ENCODE results near the gene TOX2. TPM values are rescaled to one million over a fixed set of nuclear protein-coding genes. Genes with fewer than 3 reads are reported as not detected.

TOX2 gene
- total and polyA plus RNA-seq, 7 donors = 0.06 to 0.53 (median 0.38) TPM

- Histone ChIP-seq H3K4me1 (no peaks in the 10 kb centered on the region), H3K27ac (no peak overlapping the region)
- WGBS, 3 donors = 78 to 88% (median 81%) methylated on average over 2 of the region's 2 CpGs
Measured at GRCh38 chr20:44050327-44050726, 135.7 kb downstream of the TOX2 start.

DNA sequence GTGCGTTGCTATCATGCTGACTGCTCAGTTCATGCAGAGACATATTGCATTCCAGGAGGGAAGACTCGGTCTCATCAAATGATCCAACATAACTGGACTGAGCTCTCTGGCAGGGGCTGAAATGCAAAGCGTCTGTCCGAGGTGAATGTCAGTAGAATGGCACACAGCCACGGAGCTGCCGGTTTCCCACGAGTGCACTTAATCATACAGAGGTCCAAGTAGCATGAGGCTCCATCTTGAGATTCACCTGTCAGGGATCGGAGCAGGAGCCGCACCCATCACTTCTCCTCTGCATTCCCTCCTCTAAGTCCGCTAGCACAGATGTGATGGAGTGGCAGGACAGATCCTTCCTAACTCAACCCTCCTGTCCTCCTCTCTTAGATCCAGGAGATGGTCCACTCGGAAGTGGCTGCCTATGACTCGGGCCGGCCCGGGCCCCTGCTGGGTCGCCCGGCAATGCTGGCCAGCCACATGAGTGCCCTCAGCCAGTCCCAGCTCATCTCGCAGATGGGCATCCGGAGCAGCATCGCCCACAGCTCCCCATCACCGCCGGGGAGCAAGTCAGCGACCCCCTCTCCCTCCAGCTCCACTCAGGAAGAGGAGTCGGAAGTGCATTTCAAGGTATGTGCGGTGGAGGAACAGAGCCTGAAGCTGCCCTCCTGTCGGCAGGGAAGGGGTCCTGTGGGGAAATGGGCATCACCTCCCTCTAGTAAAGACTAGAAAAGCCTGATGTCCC is 136.4 kb downstream of the TOX2 start:
- Histone ChIP-seq H3K36me3 (ENCODE audit: insufficient read depth in 1 of 2, low read depth in 1 of 2) (no peaks in the 10 kb centered on the region), H3K9me3 (no peaks in the 10 kb centered on the region), H3K4me1 (no peaks in the 10 kb centered on the region), H3K27me3 (ENCODE audit: insufficient read depth in 3 of 3, low read length in 2 of 3) (peaks cover 0 to 2% (median 0%) of the 10 kb centered on the region in 3 donors), H3K4me3 (no peak overlapping the region), H3K27ac (no peak overlapping the region)
- ATAC-seq (no peak), DNase-seq (peak in 1 of 2 donors; percentile 11)
- 80 to 87% (median 85%) methylated on average over 25 of the region's 25 CpGs for WGBS, 3 donors
- TF ChIP-seq, protein P1, sequence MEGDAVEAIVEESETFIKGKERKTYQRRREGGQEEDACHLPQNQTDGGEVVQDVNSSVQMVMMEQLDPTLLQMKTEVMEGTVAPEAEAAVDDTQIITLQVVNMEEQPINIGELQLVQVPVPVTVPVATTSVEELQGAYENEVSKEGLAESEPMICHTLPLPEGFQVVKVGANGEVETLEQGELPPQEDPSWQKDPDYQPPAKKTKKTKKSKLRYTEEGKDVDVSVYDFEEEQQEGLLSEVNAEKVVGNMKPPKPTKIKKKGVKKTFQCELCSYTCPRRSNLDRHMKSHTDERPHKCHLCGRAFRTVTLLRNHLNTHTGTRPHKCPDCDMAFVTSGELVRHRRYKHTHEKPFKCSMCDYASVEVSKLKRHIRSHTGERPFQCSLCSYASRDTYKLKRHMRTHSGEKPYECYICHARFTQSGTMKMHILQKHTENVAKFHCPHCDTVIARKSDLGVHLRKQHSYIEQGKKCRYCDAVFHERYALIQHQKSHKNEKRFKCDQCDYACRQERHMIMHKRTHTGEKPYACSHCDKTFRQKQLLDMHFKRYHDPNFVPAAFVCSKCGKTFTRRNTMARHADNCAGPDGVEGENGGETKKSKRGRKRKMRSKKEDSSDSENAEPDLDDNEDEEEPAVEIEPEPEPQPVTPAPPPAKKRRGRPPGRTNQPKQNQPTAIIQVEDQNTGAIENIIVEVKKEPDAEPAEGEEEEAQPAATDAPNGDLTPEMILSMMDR (IDR thresholded peaks at IDR 0.05) = no peak
- intact Hi-C loops (cut with DNase I) = no loop called here

More at GRCh38 chr20:44050327-44050726, 135.7 kb downstream of the TOX2 start:
- intact Hi-C loops (cut with DNase I) = no loop called here
- Histone ChIP-seq H3K4me3 (no peak overlapping the region), H3K36me3 (ENCODE audit: insufficient read depth in 1 of 2, low read depth in 1 of 2) (no peaks in the 10 kb centered on the region), H3K27me3 (ENCODE audit: insufficient read depth in 3 of 3, low read length in 2 of 3) (peaks cover 0 to 5% (median 0%) of the 10 kb centered on the region in 3 donors), H3K9me3 (no peaks in the 10 kb centered on the region)
- ATAC-seq = no peak
- TF ChIP-seq, protein P1 (IDR thresholded peaks at IDR 0.05) = no peak
- no peak for DNase-seq

DNA sequence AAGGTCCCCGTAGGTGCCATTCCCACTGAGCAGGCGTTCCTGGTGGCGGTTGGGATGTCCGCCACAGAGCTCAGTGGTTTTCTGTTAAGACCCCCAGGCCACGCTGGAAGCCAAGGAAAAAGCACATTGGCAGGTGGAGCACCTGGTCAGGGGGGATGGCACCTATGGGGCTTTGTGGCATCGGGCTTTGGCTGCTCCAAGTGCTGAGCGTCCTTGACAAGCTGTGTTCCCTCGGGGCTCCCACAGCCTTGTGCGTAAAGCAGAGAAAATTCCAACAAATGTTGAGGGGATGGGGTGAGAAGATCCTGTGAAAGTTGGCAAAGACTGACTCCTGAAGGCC is 137.0 kb downstream of the TOX2 start:
- WGBS, 3 donors = 86 to 94% (median 86%) methylated on average over 9 of the region's 9 CpGs
- ATAC-seq (no peak), DNase-seq (no peak)
- intact Hi-C loops (cut with DNase I) = no loop called here
- no peak overlapping the region for H3K27ac ChIP-seq
- H3K4me3 ChIP-seq = no peak overlapping the region
- TF ChIP-seq, protein P1 (IDR thresholded peaks at IDR 0.05) = no peak
- H3K27me3 ChIP-seq (ENCODE audit: insufficient read depth in 3 of 3, low read length in 2 of 3) = no peaks in the 10 kb centered on the region
- H3K9me3 ChIP-seq = no peaks in the 10 kb centered on the region
- H3K36me3 ChIP-seq (ENCODE audit: insufficient read depth in 1 of 2, low read depth in 1 of 2) = no peaks in the 10 kb centered on the region
- no peaks in the 10 kb centered on the region for H3K4me1 ChIP-seq

GRCh38 chr20:44052166-44052565 is 137.5 kb downstream of the TOX2 start:
- Histone ChIP-seq H3K4me3 (no peak overlapping the region), H3K27ac (no peak overlapping the region), H3K36me3 (ENCODE audit: insufficient read depth in 1 of 2, low read depth in 1 of 2) (no peaks in the 10 kb centered on the region), H3K4me1 (no peaks in the 10 kb centered on the region), H3K27me3 (ENCODE audit: insufficient read depth in 3 of 3, low read length in 2 of 3) (no peaks in the 10 kb centered on the region), H3K9me3 (no peaks in the 10 kb centered on the region)
- ATAC-seq (no peak), DNase-seq (no peak)
- intact Hi-C loops (cut with DNase I) = no loop called here
- 43 to 91% (median 76%) methylated on average over 10 of the region's 10 CpGs for WGBS, 3 donors
- TF ChIP-seq, protein P1 (IDR thresholded peaks at IDR 0.05) = no peak

GRCh38 chr20:44053046-44053445 is 138.4 kb downstream of the TOX2 start:
- Histone ChIP-seq H3K36me3 (ENCODE audit: insufficient read depth in 1 of 2, low read depth in 1 of 2) (no peaks in the 10 kb centered on the region), H3K27ac (no peak overlapping the region), H3K9me3 (no peaks in the 10 kb centered on the region), H3K4me1 (no peaks in the 10 kb centered on the region), H3K4me3 (no peak overlapping the region), H3K27me3 (ENCODE audit: insufficient read depth in 3 of 3, low read length in 2 of 3) (no peaks in the 10 kb centered on the region)
- 82 to 91% (median 85%) methylated on average over 4 of the region's 4 CpGs for WGBS, 3 donors
- ATAC-seq = no peak
- intact Hi-C loops (cut with DNase I) = no loop called here
- TF ChIP-seq, protein P1 (IDR thresholded peaks at IDR 0.05) = no peak
- DNase-seq = peak in 1 of 2 donors; percentile 18

Data from psoas muscle (tissue), 8 donors.